A549 (cell line): ENCODE data around the gene CTIF. TPM values are rescaled to one million over a fixed set of nuclear protein-coding genes. Genes with fewer than 3 reads are reported as not detected.

Experiments
- ATAC-seq, 2 experiments: fragments of 200-7000 bp in 1 of 2; fragments of >200 bp in 1 of 2; cut with Nextera tagmentation in 1 of 2; cut with Tn5 transposase in 1 of 2; 3 replicates each; pipeline versions ENCODE4 v1.8.0 to v1.9.1; 2018 to 2020; ENCODE audit warnings: mild to moderate bottlenecking in 1 of 2, moderate library complexity in 1 of 2
- CTCF ChIA-PET: fragments of 300-600 bp; sonication (Branson Sonifier 250); formaldehyde crosslinking; extraction: SDS; loops from one replicate; lab custom pipeline; 2021; ENCODE audit warnings: antibody characterized with exemption, inconsistent platforms; lab: Yijun Ruan, JAX
- POLR2A ChIA-PET: fragments of 350-600 bp; formaldehyde crosslinking; extraction: SDS; loops from one replicate; lab custom pipeline; 2021; ENCODE audit warnings: antibody characterized with exemption, inconsistent platforms; lab: Yijun Ruan, JAX
- DNase-seq, 2 experiments: peaks; one replicate each; pipeline versions ENCODE4 v3.0.0 to v3.0.0-alpha.2; 2011 to 2016; ENCODE audit warnings: low read depth in 1 of 2, low spot score in 1 of 2
- FAIRE-seq: peaks from 2 replicates; lab custom pipeline; 2011; peaks lifted over from hg19 to GRCh38; lab: Jason Lieb, UNC
- H3K27ac ChIP-seq, 2 experiments: fragments of >200 bp; sonication (Bioruptor Twin); formaldehyde crosslinking; 3 replicates each; pipeline ENCODE4 v1.5.1; 2016 to 2017
- H3K4me1 ChIP-seq: fragments of >200 bp; sonication (Bioruptor Twin); formaldehyde crosslinking; 3 replicates; pipeline ENCODE4 v1.6.1; 2016
- H3K4me2 ChIP-seq: fragments of >200 bp; sonication (Bioruptor Twin); formaldehyde crosslinking; 3 replicates; pipeline ENCODE4 v1.6.1; 2016
- H3K4me3 ChIP-seq: fragments of >200 bp; sonication (Bioruptor Twin); formaldehyde crosslinking; 3 replicates; pipeline ENCODE4 v1.5.1; 2016
- H3K9me3 ChIP-seq: fragments of >200 bp; sonication (Bioruptor Twin); formaldehyde crosslinking; 3 replicates; pipeline ENCODE4 v1.6.1; 2016
- CEBPB ChIP-seq, 2 experiments: fragments of >200 bp in 1 of 2; sonication (Bioruptor Twin) in 1 of 2; formaldehyde crosslinking in 1 of 2; IDR thresholded peaks; 2 replicates each; pipeline ENCODE4 v1.6.1; 2012 to 2016
- CHD2 ChIP-seq: fragments of 150-350 bp; IDR thresholded peaks from 2 replicates; pipeline ENCODE4 v1.6.1; 2014; ENCODE audit warnings: low read length; ENCODE audit not compliant: partially characterized antibody
- CHD4 ChIP-seq: fragments of 200-600 bp; sonication (generic); IDR thresholded peaks from 2 replicates; pipeline ENCODE4 v1.6.1; 2016; ENCODE audit warnings: antibody characterized with exemption, mild to moderate bottlenecking, borderline replicate concordance
- EHF ChIP-seq: fragments of 250-450 bp; sonication (Bioruptor Pico); IDR thresholded peaks from 2 replicates; pipeline ENCODE4 v1.5.0; 2020; ENCODE audit warnings: mild to moderate bottlenecking
- HOXA7 ChIP-seq: fragments of 250-450 bp; sonication (Bioruptor Pico); IDR thresholded peaks from 2 replicates; pipeline ENCODE4 v1.5.0; 2020; ENCODE audit warnings: mild to moderate bottlenecking, moderate library complexity
- JUN ChIP-seq, 2 experiments: fragments of >200 bp; sonication (Bioruptor Twin); formaldehyde crosslinking; IDR thresholded peaks; 2 replicates in 1 of 2; 3 replicates in 1 of 2; pipeline ENCODE4 v1.6.1; 2016 to 2017
- KDM5A ChIP-seq: fragments of 200-600 bp; sonication (generic); IDR thresholded peaks from 2 replicates; pipeline ENCODE4 v1.6.1; 2016; ENCODE audit warnings: antibody characterized with exemption, mild to moderate bottlenecking
- RFX5 ChIP-seq: fragments of 450-650 bp; IDR thresholded peaks from 2 replicates; pipeline ENCODE4 v1.7.1; 2014; ENCODE audit warnings: antibody characterized with exemption, mild to moderate bottlenecking, moderate library complexity
- ZFP36 ChIP-seq: fragments of 450-650 bp; IDR thresholded peaks from 2 replicates; pipeline ENCODE4 v1.6.1; 2014; ENCODE audit warnings: borderline replicate concordance; ENCODE audit not compliant: partially characterized antibody
- ZSCAN20 ChIP-seq: fragments of 250-450 bp; sonication (Bioruptor Pico); IDR thresholded peaks from 2 replicates; pipeline ENCODE4 v1.8.0; 2022; ENCODE audit warnings: mild to moderate bottlenecking, moderate library complexity
- WGBS: methylation state at CpG from one replicate; pipeline ENCODE4 v1.1.6; 2017; ENCODE audit errors: missing lambda C conversion rate; 5-methylcytosine and 5-hydroxymethylcytosine counted together
- polyA plus RNA-seq, 4 experiments: library from polyadenylated mRNA; depleted of rRNA in 3 of 4; stranded (reverse); fragments of >200 nt; fragmentation: RNase III in 1 of 4; extraction: RNeasy Plus Mini Kit Qiagen cat#74134 plus additional on column Dnase treatment in 1 of 4; gene quantifications; 2 replicates in 3 of 4; 3 replicates in 1 of 4; pipeline ENCODE4 v1.2.3, GENCODE V29; 2011 to 2017
- TF ChIP-seq, protein P1 (sequence below): IDR thresholded peaks from 2 replicates; pipeline ENCODE4 v1.6.1; 2012
- TF ChIP-seq, protein P2 (sequence below): fragments of >200 bp; sonication (Bioruptor Twin); formaldehyde crosslinking; IDR thresholded peaks from 3 replicates; pipeline ENCODE4 v1.6.1; 2016
- TF ChIP-seq, protein P3 (sequence below): IDR thresholded peaks from 2 replicates; pipeline ENCODE4 v1.6.1; 2012
- TF ChIP-seq, protein P4 (sequence below): fragments of 250-450 bp; sonication (Bioruptor Pico); IDR thresholded peaks from 2 replicates; pipeline ENCODE4 v1.5.0; 2020; ENCODE audit warnings: low read depth, mild to moderate bottlenecking, moderate library complexity
- TF ChIP-seq, protein P5 (sequence below): IDR thresholded peaks from 2 replicates; pipeline ENCODE4 v1.6.1; 2012; ENCODE audit warnings: low read depth, borderline replicate concordance

Gene CTIF
- polyA plus RNA-seq, 2 of the 4 experiments (the other 2 are of a cell fraction), result 17.0 to 24.7 TPM

DNA sequence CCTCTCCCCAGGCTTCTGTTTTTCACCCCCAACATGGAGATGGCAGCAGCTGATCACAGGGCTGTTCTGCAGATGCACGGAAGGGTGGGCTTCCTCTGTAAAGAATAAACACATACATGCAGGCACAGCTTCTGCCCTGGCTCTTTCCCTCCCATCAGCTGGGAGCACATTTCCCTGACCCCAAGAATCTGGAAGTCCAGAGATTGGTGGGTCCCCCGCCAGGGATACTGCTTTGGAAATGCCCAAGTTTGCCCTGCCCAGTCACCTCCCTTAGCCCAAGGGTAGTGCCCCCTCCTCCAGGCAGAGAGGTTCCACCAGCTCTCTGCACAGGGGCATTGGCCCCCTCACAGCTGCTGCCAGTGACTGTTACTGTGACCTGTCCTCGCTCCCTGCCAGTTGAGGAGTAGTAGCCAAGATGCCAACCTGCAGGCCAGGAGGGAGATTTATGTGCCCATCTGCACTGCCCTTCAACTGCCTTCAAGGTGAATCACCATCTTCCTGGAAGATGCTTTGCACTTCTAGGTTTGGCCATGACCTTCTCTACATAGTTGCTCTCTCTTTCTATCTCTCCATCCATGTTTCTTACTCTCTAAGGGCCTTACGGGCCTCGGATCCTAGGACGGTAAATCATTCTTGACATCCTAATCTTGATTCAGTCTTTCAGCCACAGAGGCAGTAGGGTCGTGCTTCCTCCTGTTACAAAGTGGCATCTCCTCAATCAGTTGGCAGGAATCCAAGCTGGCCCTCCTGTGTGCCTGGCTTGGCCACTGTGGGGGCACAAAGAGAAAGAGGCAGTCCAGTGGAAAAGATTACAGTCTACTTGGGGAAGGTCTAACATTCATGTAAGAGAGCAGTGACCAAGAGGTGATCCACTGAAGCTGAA lies 121.8 kb downstream of the CTIF start:
- DNase-seq (no peak), ATAC-seq (no peak), FAIRE-seq (no peak)
- TF ChIP-seq, protein P1, sequence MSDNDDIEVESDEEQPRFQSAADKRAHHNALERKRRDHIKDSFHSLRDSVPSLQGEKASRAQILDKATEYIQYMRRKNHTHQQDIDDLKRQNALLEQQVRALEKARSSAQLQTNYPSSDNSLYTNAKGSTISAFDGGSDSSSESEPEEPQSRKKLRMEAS, result no peak
- 91% methylated on average over 7 of the region's 7 CpGs for WGBS
- Histone ChIP-seq H3K9me3 (no peaks in the 10 kb centered on the region), H3K4me2 (peak overlapping the region; percentile 25; the same call in 1 of the 3 replicates), H3K4me1 (peaks cover 33% of the 10 kb centered on the region), H3K27ac (peak overlapping the region; percentile 17 to 80; a peak in 4 of 6 replicates), H3K4me3 (no peak overlapping the region)
- ChIA-PET CTCF (interaction anchor here (1.3 to 2.2 kb wide), 2 partner anchors 39 to 185 kb away, joined by 3 to 7 read pairs; no protein-coding TSS in a partner anchor), POLR2A (no interaction called here)

DNA sequence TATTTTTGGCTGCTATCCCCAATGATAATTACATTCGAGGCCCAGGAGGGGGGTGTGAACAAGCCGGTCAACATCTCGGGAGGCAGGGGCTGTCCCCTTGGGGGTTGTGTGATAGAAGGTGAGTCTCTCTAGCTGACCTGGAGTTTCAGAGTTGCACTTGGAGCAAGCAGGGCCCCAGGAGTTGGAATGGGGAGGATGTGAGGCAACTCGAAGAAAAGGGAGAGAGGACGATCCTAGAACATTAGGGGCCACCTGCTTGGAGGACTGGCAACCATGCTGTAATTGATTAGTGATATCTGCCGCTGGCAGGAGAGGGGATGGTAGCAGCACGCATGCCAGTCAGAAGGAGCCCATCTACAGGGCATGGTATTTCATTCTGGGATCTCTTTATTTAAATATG lies 122.6 kb downstream of the CTIF start:
- CTCF ChIA-PET, result interaction anchor here (1.3 to 2.2 kb wide), 3 partner anchors 40 to 185 kb away, joined by 3 to 7 read pairs (median 6); no protein-coding TSS in a partner anchor
- Histone ChIP-seq H3K4me1 (peaks cover 33% of the 10 kb centered on the region), H3K4me3 (no peak overlapping the region), H3K27ac (peak overlapping the region; percentile 62 to 80; a peak in 5 of 6 replicates), H3K4me2 (peak overlapping the region; percentile 43; the same call in 2 of the 3 replicates), H3K9me3 (no peaks in the 10 kb centered on the region)
- POLR2A ChIA-PET, result no interaction called here
- ATAC-seq, result no peak
- TF ChIP-seq EHF (CRISPR knock-in tag) (no peak), CHD4 (no peak), ZFP36 (no peak), ZSCAN20 (no peak), RFX5 (no peak), JUN (IDR thresholded peaks at IDR 0.05) (no peak)
- TF ChIP-seq, protein P2, sequence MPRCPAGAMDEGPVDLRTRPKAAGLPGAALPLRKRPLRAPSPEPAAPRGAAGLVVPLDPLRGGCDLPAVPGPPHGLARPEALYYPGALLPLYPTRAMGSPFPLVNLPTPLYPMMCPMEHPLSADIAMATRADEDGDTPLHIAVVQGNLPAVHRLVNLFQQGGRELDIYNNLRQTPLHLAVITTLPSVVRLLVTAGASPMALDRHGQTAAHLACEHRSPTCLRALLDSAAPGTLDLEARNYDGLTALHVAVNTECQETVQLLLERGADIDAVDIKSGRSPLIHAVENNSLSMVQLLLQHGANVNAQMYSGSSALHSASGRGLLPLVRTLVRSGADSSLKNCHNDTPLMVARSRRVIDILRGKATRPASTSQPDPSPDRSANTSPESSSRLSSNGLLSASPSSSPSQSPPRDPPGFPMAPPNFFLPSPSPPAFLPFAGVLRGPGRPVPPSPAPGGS, result no peak
- TF ChIP-seq, protein P3, sequence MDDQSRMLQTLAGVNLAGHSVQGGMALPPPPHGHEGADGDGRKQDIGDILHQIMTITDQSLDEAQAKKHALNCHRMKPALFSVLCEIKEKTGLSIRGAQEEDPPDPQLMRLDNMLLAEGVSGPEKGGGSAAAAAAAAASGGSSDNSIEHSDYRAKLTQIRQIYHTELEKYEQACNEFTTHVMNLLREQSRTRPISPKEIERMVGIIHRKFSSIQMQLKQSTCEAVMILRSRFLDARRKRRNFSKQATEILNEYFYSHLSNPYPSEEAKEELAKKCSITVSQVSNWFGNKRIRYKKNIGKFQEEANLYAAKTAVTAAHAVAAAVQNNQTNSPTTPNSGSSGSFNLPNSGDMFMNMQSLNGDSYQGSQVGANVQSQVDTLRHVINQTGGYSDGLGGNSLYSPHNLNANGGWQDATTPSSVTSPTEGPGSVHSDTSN, result no peak
- TF ChIP-seq, protein P4, sequence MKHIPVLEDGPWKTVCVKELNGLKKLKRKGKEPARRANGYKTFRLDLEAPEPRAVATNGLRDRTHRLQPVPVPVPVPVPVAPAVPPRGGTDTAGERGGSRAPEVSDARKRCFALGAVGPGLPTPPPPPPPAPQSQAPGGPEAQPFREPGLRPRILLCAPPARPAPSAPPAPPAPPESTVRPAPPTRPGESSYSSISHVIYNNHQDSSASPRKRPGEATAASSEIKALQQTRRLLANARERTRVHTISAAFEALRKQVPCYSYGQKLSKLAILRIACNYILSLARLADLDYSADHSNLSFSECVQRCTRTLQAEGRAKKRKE (CRISPR knock-in tag), result no peak
- TF ChIP-seq, protein P5, sequence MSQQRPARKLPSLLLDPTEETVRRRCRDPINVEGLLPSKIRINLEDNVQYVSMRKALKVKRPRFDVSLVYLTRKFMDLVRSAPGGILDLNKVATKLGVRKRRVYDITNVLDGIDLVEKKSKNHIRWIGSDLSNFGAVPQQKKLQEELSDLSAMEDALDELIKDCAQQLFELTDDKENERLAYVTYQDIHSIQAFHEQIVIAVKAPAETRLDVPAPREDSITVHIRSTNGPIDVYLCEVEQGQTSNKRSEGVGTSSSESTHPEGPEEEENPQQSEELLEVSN, result no peak
- DNase-seq, result no peak
- 77% methylated on average over 7 of the region's 7 CpGs for WGBS
- no peak for FAIRE-seq

DNA sequence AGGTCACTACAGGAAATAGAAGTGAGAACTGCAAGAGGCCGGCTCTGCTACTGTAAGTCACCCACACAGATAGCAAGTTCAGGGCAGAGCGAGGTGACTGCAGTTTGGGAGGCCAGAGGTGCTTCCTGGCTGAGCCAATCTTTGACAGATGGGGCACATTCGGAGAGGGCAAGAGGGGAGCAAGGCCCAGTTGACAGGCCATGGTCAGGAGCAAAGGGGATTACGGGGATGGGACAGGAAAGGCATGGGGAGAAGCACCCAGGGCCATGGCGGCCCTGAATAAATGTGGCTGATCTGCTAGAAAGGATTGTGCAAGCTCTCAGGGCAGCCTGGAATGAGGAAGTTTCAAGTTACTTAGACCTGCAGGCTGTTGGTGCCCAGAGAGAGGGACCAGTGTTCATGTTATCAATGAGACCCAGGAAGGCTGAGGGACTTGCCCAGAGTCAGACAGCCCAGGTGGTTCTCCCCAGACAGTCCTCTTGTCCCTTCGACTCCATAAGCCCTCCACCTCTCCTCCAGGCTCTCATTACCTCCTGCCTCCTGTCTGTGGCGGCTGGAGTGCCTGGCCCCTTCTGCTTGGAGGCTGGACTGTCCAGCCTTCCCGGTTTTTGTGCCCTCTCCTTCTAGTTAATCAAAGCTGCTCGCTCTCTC lies 123.3 kb downstream of the CTIF start:
- H3K4me1 ChIP-seq, result peaks cover 34% of the 10 kb centered on the region
- TF ChIP-seq KDM5A (no peak), CHD2 (no peak), HOXA7 (no peak), CEBPB (IDR thresholded peaks at IDR 0.05) (peak; percentile 66 to 83; a peak in 3 of 4 replicates)
- TF ChIP-seq, protein P1, result no peak
- TF ChIP-seq, all 56 proteins: peak for 1
- FAIRE-seq (no peak), ATAC-seq (peak; percentile 72 to 80; a peak in 4 of 6 replicates), DNase-seq (peak; percentile 21 to 37)
- WGBS, result 69% methylated on average over 8 of the region's 9 CpGs
- peak overlapping the region; percentile 62 to 80; a peak in 5 of 6 replicates for H3K27ac ChIP-seq
- peak overlapping the region; percentile 43; the same call in 2 of the 3 replicates for H3K4me2 ChIP-seq
- CTCF ChIA-PET, result interaction anchor here (1.3 to 3.7 kb wide), 3 partner anchors 41 to 187 kb away, joined by 3 to 49 read pairs (median 6); no protein-coding TSS in a partner anchor
- no peak overlapping the region for H3K4me3 ChIP-seq
- H3K9me3 ChIP-seq, result no peaks in the 10 kb centered on the region
- POLR2A ChIA-PET, result interaction anchor here (0.6 kb wide), 1 partner anchor 27 kb away, joined by 3 read pairs; no protein-coding TSS in a partner anchor
